MCF 10A (cell line): ENCODE results near the gene SLC6A6. TPM values are rescaled to one million over a fixed set of nuclear protein-coding genes. Genes with fewer than 3 reads are reported as not detected.

Experiments
- BruUV-seq: library from RNA; stranded (reverse); fragments of 400-500 nt; replicated peaks from 2 replicates; lab custom pipeline; 2021; lab: Mats Ljungman, UMichigan
- CTCF ChIA-PET: fragments of 300-600 bp; sonication (Branson Sonifier 250); formaldehyde crosslinking; extraction: SDS; loops from one replicate; lab custom pipeline; 2021; ENCODE audit warnings: antibody characterized with exemption, inconsistent platforms; lab: Yijun Ruan, JAX
- POLR2A ChIA-PET: fragments of 300-600, 350-650 bp; sonication (Branson Sonifier 250); formaldehyde crosslinking; extraction: SDS; loops from one replicate; lab custom pipeline; 2020; ENCODE audit warnings: antibody characterized with exemption, inconsistent platforms; lab: Yijun Ruan, JAX
- DNase-seq: peaks from one replicate; pipeline ENCODE4 v3.0.0-alpha.2; 2018; ENCODE audit not compliant: unreplicated experiment
- H3K27ac Mint-ChIP-seq: one replicate; pipeline ENCODE4 v1.8.0; 2022; ENCODE audit warnings: mild to moderate bottlenecking, low read depth, mixed read lengths; ENCODE audit not compliant: unreplicated experiment
- H3K27me3 Mint-ChIP-seq: one replicate; pipeline ENCODE4 v1.8.0; 2022; ENCODE audit warnings: mixed read lengths; ENCODE audit not compliant: insufficient read depth, unreplicated experiment
- H3K36me3 Mint-ChIP-seq: one replicate; pipeline ENCODE4 v1.8.0; 2022; ENCODE audit warnings: mild to moderate bottlenecking, moderate library complexity, mixed read lengths; ENCODE audit not compliant: insufficient read depth, unreplicated experiment
- H3K4me1 Mint-ChIP-seq: one replicate; pipeline ENCODE4 v1.8.0; 2022; ENCODE audit warnings: mixed read lengths; ENCODE audit not compliant: insufficient read depth, unreplicated experiment
- H3K4me3 Mint-ChIP-seq: one replicate; pipeline ENCODE4 v1.8.0; 2022; ENCODE audit warnings: mild to moderate bottlenecking, moderate library complexity, mixed read lengths; ENCODE audit not compliant: unreplicated experiment
- H3K9me3 Mint-ChIP-seq: one replicate; pipeline ENCODE4 v1.8.0; 2022; ENCODE audit warnings: mixed read lengths; ENCODE audit not compliant: unreplicated experiment
- intact Hi-C: fragments of 100-400 bp; cut with micrococcal nuclease; formaldehyde crosslinking; loops from 2 replicates; pipeline ENCODE4 v1.14.1; 2022
- total RNA-seq: library from RNA; stranded (reverse); gene quantifications from 2 replicates; pipeline ENCODE4 v1.2.3, GENCODE V29; 2022
- TF ChIP-seq, protein P1 (sequence below): fragments of 200-600 bp; IDR thresholded peaks from one replicate; pipeline ENCODE4 v1.8.0; 2022; ENCODE audit warnings: antibody characterized with exemption, mild to moderate bottlenecking; ENCODE audit not compliant: unreplicated experiment

Gene SLC6A6
- total RNA-seq, 1 experiment from 2014 or later = 7.6 TPM

DNA sequence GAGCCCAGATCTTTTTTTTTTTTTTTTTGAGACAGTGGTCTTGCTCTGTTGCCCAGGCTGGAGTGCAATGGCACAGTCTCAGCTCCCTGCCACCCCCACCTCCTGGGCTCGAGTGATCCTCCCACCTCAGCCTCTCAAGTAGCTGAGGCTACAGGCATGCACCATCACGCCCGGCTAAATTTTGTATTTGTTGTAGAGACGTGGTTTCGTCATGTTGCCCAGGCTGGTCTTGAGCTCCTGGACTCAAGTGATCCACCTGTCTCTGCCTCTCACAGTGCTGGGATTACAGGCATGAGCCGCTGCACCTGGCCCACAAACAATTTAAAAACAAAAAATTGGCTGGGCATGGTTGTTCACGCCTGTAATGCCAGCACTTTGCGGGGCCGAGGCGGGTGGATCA is 22.6 kb upstream of the SLC6A6 start:
- Mint-ChIP-seq H3K27me3 (peaks cover 21% of the 10 kb centered on the region), H3K36me3 (no peaks in the 10 kb centered on the region), H3K4me1 (no peaks in the 10 kb centered on the region), H3K27ac (no peak overlapping the region), H3K9me3 (no peaks in the 10 kb centered on the region), H3K4me3 (no peak overlapping the region)
- intact Hi-C loops = no loop called here
- ChIA-PET CTCF (interaction anchor here (0.8 kb wide), 1 partner anchor 16 kb away, joined by 3 read pairs; no protein-coding TSS in a partner anchor), POLR2A (no interaction called here)
- DNase-seq = peak; percentile 38
- BruUV-seq = no TSS peak
- TF ChIP-seq, protein P1, sequence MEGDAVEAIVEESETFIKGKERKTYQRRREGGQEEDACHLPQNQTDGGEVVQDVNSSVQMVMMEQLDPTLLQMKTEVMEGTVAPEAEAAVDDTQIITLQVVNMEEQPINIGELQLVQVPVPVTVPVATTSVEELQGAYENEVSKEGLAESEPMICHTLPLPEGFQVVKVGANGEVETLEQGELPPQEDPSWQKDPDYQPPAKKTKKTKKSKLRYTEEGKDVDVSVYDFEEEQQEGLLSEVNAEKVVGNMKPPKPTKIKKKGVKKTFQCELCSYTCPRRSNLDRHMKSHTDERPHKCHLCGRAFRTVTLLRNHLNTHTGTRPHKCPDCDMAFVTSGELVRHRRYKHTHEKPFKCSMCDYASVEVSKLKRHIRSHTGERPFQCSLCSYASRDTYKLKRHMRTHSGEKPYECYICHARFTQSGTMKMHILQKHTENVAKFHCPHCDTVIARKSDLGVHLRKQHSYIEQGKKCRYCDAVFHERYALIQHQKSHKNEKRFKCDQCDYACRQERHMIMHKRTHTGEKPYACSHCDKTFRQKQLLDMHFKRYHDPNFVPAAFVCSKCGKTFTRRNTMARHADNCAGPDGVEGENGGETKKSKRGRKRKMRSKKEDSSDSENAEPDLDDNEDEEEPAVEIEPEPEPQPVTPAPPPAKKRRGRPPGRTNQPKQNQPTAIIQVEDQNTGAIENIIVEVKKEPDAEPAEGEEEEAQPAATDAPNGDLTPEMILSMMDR = no peak

DNA sequence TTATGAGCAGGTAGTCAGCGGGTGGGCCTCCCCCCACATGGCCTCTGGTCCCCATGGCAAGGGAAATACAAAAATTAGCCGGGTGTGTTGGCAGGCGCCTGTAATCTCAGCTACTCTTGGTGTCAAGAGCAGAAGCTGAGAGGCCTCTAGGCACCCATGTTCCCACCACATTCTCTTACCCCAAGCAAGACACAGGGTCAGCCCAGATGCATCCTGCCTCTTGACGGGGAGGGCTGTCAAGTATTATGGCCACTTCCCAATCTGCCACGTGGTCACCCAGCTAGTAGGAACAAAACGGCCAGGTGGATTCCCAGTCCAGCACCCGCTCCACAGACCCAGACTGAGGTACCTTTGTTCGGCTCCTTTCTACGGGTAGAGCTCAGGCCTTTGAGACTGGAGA is 16.2 kb upstream of the SLC6A6 start:
- H3K4me3 Mint-ChIP-seq = no peak overlapping the region
- H3K27me3 Mint-ChIP-seq = peaks cover 33% of the 10 kb centered on the region
- H3K27ac Mint-ChIP-seq = no peak overlapping the region
- TF ChIP-seq, protein P1 = no peak
- peaks cover 2% of the 10 kb centered on the region for H3K4me1 Mint-ChIP-seq
- no peaks in the 10 kb centered on the region for H3K9me3 Mint-ChIP-seq
- no TSS peak for BruUV-seq
- DNase-seq = no peak
- intact Hi-C loops = no loop called here
- ChIA-PET CTCF (interaction anchor here (0.6 kb wide), 1 partner anchor 496 kb away, joined by 7 read pairs; no protein-coding TSS in a partner anchor), POLR2A (interaction anchor here (0.7 kb wide), 1 partner anchor 15 kb away, joined by 3 read pairs; no protein-coding TSS in a partner anchor)
- H3K36me3 Mint-ChIP-seq = no peaks in the 10 kb centered on the region

DNA sequence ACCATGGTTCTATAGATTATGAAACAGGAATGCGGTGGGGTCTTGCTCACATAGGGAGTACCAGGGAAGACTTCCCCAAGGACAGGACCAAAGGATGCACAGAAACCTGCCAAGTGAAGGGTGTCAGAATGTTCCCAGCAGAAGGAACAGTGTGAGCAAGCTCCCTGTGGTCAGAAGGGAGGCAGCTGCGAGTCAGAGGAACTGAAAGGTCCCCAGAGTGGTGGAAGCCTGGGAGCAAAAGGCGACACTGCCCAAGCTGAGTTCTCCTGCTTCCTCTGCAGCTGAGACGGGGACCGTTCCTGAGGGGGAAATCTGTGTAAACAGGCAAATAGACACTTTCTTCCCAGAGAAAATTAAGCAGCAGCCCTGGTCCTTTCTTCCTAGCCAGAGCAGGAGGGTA is 14.2 kb upstream of the SLC6A6 start:
- POLR2A ChIA-PET = no interaction called here
- H3K27me3 Mint-ChIP-seq = peaks cover 13% of the 10 kb centered on the region
- no TSS peak for BruUV-seq
- TF ChIP-seq, protein P1 = no peak
- no peak for DNase-seq
- peaks cover 6% of the 10 kb centered on the region for H3K4me1 Mint-ChIP-seq
- intact Hi-C loops = no loop called here
- CTCF ChIA-PET = no interaction called here
- no peak overlapping the region for H3K27ac Mint-ChIP-seq
- no peaks in the 10 kb centered on the region for H3K9me3 Mint-ChIP-seq
- H3K36me3 Mint-ChIP-seq = no peaks in the 10 kb centered on the region
- no peak overlapping the region for H3K4me3 Mint-ChIP-seq

DNA sequence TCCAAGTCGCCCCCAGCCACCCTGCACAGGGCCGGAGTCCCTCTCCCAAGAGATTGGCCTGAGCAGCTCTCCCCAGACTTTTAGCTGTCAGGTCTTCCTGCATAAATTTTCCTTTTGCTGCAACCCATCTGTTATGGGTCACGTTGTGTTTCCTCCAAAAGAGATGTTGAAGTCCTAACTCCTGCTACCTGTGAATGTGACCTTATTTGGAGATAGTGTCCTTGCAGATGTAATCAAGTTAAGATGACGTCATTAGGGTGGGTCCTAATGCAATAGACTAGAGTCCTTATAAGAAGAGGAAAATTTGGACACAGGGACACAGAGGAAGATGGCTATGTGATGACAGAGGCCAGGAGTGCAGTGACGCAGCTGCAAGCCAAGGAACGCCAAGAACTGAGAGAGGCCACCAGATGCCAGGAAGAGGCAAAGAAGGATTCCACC is 13.2 kb upstream of the SLC6A6 start:
- ChIA-PET POLR2A (no interaction called here), CTCF (no interaction called here)
- H3K27me3 Mint-ChIP-seq = peaks cover 13% of the 10 kb centered on the region
- peaks cover 6% of the 10 kb centered on the region for H3K4me1 Mint-ChIP-seq
- BruUV-seq = no TSS peak
- H3K36me3 Mint-ChIP-seq = no peaks in the 10 kb centered on the region
- no peak for DNase-seq
- no peak overlapping the region for H3K4me3 Mint-ChIP-seq
- H3K27ac Mint-ChIP-seq = no peak overlapping the region
- TF ChIP-seq, protein P1 = no peak
- H3K9me3 Mint-ChIP-seq = no peaks in the 10 kb centered on the region
- intact Hi-C loops = no loop called here
